DND-41 (cell line): ENCODE results near the gene ZNF212.

Experiments
- CTCF ChIP-seq: IDR thresholded peaks from 2 replicates; pipeline ENCODE4 v1.5.1; 2012; ENCODE audit warnings: borderline replicate concordance, low read length, moderate library complexity, mild to moderate bottlenecking; ENCODE audit not compliant: poor library complexity, severe bottlenecking; ENCODE audit errors: extremely low read depth
- EZH2 ChIP-seq: IDR thresholded peaks from 3 replicates; pipeline ENCODE4 v1.6.1; 2012; ENCODE audit warnings: borderline replicate concordance, low read depth, mild to moderate bottlenecking, moderate library complexity, low read length, inconsistent platforms; ENCODE audit not compliant: severe bottlenecking

GRCh38 chr7:149191851-149192250 lies 47.6 kb upstream of the ZNF212 start:
- no peak for TF ChIP-seq CTCF
- TF ChIP-seq EZH2, result no peak
